HL-60/S4 treated with phorbol 12-myristate 13-acetate at 8.2 ng/mL for 4 days and 3 days (cell line): Measurements from ENCODE around the gene LMX1B.
"Not testable (repeated sequence)": the region's sequence is repeated elsewhere in the genome, so short reads cannot be mapped to it uniquely, and the experiment has no call there.

Experiments used
- in situ Hi-C: fragments of 300-500 bp; cut with MboI; formaldehyde crosslinking; loops from 2 replicates; pipeline ENCODE4 v1.15.0; 2022; ENCODE audit warnings: low sequenced_read_pairs

Gene LMX1B

DNA sequence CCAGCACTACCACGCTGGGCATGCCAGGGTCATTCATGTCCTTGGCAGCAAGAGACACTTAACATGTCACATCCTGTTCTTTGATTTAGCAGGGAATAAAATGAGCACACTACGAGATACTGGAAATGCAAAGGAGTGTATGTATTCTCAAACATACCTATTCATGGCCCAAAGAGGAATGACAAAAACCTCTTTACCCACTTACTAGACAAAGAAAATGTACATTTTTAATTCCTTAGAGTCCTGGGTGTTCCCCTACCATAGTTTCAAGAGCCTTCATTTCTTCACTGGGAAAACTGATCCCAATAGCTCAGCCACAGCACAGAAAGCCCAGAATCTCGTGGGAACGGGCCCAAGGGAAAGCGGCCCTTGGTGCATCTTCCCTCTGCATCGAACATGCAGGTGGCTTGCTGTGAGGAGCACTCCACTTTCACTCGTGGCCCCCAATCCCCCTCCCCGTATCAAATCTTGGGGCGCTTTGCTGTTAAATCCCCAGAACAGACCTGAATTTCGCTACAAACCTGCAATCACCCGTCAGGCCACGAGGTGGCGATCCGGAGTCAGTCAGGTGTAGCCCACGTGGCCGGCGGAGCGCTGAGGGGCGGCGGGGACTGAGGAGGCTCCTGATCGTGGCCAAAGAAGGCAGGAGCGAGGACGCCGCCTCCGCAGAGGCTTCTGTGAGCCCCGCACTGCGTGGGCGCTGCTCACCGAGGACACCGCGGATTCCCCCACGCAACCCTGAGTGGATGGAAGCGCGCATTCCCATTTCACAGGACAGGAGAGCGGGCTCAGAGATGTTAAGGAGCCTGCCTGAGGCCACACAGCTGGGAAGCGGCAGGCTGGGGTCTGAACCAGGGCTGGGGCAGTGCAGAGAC, 91.4 kb downstream of the LMX1B start:
- in situ Hi-C loops = no loop called here

DNA sequence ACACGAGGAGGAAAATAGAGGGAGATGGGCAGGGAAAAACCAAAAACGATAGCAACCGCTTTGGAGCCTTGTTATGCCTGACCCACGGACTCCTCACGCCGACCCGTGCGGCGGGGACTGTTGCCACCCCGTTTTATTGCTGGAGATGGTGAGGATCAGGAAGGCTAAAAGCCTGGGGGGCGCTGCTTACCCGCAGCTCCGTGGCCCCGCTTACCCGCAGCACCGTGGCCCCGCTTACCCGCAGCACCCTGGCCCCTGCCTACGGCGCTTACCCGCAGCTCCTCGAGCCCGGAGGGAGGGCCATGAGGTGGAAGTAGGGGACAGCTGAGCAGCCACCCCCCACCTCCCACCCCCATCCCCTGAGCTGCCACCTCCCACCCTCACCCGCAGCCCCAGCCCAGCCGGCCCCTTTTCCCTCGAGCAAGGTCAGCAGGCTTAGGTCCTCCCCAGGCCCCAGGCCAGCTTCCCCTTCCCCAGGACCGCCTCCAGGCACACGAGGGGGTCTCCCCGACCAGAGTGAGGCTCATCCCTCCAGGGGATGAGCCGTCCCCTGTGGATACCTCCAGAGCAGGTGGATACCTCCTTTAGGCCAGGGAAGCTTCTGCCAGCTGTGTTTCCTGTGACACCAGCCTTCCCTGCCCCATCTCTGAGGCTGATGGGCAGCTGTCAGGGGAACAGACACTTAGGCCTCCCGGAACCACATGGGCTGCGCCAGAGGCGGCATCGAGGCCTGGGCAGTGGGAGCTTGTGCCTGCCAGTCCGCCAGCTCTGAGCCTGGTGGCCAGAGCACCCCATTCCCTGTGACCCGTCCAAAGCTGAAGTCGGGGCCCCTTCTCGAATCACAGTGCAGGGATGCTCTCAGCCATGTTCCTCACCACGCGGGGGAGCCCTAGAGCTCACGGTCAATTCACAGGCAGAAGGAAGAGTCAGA, 92.3 kb downstream of the LMX1B start:
- in situ Hi-C loops = no loop called here

DNA sequence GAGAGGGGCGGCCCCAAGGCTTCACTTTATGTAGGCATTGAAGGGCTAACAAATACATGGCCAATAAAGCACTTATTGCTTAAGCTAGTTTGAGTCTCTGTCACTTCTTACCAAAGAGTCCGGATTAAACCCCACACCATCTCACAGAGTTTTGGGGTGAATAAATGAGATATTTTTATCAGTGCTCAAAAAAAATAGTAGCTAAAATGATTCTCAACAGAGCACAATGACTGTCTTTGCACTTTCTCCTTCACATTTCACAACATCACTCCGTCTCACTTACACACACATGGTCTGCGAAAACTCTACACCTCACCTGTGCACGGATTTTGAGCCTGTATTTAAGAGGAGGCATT, 92.9 kb downstream of the LMX1B start:
- in situ Hi-C loops = no loop called here

DNA sequence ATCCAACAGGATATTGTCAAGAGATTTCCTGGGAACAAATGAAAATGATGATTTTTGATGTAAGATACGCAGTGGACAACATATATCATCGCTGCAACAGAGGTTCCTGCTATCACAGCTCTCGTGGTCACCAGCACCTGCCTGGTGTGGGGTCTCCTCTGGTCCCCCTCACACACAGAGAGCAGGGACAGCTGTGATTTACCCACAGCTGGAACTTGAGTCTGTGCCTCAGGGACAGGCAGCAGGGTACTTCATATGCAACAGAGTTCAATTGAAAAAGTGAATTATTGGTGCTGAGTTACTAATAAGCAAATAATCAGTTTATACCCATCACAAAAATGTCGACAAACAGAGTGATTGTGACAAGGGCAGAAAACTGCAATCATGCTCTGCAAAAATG, 93.4 kb downstream of the LMX1B start:
- in situ Hi-C loops = no loop called here

DNA sequence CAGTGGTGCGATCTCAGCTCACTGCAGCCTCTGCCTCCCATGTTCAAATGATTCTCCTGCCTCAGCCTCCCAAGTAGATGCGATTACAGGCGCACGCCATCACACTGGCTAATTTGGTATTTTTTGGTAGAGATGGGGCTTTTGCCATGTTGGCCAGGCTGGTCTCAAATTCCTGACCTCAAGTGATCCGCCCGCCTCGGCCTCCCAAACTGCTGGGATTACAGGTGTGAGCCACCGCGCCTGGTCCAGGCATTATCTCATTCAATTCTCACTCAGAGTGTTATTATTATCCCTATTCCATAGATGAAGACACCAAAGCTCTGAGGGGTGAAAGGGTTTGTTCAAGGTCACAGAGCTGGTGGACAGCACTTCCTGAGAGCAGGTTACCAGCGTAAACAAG, 94.0 kb downstream of the LMX1B start:
- in situ Hi-C loops = not testable (repeated sequence)

DNA sequence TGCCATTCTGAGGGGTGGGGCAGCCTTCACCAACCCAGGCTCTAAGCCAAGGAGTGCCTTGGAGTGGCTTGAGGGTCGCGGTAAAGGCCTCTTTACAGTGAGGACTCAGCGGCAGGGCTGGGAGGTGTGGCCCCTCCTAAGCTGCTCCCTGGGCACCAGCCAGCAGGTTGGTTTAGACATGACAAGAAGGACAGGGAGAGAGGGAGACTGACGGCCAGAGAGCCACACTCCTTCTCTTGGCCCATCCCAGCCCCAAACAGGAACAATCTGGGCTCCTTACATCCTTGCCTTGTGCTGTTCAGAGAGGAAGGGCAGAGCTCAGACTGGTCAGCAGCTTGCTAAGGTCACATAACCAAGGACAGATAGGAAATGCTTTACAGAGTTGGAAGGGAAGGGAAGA, 94.5 kb downstream of the LMX1B start:
- in situ Hi-C loops = no loop called here

DNA sequence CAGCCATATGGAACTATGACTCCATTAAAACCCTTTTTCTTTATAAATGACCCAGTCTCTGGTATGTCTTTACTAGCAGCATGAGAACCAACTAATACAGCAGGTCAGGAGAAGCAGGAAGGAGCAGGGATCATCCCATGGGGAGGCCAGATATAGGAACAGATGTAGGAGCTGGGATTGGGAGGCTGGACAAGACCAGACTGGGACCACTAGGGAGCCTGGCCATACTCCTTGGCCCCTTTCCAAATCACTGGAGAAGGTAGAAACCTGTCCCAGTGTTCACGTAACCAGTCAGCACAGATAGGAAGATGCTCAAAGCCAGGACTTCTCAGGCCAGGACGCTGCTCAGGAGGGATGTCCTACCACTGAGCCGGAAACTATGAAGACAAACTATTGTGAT, 95.5 kb downstream of the LMX1B start:
- in situ Hi-C loops = no loop called here

DNA sequence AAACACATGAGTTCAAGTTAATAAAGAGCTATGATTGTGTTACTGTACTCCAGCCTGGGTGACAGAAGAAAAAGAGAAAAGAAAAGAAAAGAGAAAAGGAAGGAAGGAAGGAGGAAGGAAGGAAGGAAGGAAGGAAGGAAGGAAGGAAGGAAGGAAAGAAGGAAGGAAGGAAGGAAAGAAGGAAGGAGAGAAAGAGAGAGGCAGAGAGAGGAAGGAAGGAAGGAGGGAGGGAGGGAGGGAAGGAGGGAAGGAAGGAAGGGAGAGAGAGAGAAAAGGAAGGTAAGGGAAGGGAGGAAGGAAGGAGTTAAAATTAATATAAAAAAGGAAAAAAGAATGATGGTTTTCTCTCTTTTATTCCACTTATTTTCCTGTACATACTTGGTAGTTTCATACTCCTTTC, 101.7 kb downstream of the LMX1B start:
- in situ Hi-C loops = no loop called here

DNA sequence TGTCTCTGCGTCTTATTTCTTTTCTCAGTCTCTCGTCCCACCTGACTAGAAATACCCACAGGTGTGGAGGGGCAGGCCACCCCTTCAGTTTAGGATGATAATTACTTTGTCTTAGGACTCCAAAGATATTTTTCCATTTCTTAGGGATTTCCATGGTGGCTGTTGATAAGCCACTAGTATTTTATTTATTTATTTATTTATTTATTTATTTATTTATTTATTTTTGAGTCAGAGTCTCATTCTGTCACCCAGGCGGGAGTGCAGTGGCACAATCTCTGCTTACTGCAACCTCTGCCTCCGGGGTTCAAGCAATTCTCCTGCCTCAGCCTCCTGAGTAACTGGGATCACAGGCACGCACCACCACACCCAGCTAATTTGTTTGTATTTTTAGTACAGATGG, 103.7 kb downstream of the LMX1B start:
- in situ Hi-C loops = not testable (repeated sequence)

DNA sequence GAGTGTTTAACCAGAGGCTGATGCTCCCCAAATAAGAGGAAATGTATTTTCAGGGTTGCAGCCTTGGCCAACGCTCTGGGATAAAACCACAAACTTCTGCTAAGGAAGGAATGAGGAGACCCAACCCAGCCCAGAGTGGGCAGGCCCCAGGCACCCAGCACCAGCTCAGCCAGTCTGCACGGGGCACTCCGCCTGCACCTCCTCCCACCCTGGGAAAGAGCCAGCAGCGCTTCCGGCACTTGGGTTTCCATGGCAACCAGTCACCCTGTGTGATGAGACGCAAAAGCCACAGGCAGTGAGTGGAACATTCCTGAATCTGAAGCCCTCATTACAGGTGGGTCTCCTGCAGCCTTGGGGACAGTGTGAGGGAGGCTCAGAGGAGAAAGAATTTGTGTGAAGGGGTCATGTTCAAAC, 105.9 kb downstream of the LMX1B start:
- in situ Hi-C loops = no loop called here

DNA sequence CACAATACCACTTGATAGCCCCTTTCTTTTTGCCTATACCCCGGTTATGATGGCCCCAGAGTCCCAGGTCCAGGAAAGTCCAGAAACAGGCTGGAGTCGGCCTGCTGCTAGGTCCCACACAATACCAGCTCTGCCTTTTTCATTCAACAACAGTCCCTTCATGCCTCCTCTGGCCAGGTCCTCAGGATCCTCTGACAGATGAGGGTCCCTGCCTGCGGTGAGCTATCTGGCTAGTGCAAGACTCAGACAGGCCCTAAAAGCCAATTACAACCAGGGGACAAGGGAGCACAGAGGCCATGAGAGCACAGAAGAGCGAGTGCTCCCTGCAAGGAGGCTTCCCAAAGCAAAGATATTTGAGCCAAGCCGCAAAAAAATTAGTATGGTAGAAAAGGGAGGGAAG, 106.3 kb downstream of the LMX1B start:
- in situ Hi-C loops = no loop called here

DNA sequence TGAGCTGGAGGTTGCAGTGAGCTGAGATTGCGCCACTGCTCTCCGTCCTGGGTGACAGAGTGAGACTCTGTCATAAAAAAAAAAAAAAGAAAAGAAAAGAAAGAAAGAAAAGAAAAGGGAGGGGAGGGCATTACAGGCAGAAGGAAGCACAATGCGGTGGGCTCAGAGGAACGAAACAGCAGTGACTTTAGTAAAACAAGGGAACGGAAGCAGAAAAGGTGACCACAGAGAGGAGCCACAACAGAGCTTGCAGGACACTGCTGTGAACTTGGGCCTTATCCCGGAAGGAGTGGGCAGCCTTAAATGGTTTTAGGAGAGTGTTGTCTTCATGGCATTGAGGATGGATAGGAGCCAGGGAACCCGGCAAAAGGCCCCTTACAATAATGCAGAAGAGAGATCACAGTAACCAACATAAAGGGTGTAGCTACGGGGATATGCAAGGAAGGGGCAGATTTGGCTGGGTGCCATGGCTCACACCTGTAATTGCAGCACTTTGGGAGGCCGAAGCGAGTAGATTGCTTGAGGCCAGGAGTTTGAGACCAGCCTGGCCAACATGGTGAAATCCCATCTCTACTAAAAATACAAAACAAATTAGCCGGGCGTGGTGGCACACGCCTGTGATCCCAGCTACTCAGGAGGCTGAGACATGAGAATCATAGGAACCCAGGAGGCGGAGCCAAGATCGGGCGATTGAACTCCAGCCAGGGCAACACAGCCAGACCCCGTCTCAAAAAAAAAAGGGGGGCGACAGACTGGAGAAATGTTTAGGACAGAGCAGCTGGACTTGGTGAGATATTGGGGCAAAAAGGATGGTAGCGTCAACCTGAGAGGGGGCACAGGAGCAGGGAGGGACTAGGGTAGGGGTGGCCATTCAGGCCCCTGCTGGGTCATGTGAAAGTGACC, 107.2 kb downstream of the LMX1B start:
- in situ Hi-C loops = no loop called here

DNA sequence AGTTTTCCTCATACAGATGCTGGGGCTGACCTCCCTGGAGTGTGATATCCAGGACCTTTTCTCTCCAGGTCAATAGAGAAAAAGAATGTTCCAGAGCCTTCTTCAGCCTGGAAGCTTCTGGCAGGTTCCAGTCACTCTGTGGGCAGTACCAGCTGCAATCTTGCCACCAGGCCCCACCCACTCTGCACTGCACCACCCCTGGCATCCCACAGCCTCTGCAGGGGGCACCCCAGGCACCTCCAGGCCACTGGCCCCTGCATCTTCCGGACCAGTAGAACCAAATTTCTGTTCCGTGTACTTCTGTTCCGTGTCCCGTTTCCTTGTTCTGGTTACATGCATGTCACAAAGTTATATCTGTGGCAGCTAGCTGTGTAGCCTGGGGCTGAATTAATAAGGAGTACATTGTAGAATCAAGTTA, 107.8 kb downstream of the LMX1B start:
- in situ Hi-C loops = no loop called here

DNA sequence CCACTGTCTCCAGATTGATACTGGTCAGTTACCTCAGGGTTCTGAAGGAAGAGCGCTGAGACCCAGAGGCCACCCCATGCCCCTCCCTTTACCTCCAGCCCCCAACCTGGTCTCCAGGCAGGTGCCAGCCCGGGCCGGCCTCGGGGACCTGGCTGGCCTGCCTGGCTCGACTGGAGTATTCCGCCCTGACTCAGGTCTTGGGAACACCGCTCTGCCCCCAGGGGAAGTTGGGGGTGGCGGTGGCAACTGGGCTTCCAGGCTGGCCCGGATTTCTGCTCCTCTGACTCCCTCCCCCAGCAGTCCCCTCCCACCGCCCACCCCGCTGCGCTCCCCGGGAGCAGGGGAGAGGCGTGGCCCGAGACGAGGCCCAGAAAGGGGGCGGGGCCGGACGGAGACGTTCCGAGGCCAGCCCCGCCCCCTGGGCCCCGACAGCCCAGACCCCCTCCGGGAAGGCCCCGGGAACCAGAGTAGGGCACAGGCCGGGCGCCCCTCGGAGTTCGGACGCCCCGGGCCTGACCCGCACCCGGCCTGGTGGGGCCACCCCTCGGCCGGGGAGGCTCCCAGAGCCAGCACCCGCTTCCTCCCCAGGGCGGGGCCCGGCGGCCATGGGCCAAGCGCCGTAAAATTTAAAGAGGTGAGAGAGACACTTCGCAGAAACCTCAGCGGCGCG, 108.7 kb downstream of the LMX1B start:
- in situ Hi-C loops = no loop called here

DNA sequence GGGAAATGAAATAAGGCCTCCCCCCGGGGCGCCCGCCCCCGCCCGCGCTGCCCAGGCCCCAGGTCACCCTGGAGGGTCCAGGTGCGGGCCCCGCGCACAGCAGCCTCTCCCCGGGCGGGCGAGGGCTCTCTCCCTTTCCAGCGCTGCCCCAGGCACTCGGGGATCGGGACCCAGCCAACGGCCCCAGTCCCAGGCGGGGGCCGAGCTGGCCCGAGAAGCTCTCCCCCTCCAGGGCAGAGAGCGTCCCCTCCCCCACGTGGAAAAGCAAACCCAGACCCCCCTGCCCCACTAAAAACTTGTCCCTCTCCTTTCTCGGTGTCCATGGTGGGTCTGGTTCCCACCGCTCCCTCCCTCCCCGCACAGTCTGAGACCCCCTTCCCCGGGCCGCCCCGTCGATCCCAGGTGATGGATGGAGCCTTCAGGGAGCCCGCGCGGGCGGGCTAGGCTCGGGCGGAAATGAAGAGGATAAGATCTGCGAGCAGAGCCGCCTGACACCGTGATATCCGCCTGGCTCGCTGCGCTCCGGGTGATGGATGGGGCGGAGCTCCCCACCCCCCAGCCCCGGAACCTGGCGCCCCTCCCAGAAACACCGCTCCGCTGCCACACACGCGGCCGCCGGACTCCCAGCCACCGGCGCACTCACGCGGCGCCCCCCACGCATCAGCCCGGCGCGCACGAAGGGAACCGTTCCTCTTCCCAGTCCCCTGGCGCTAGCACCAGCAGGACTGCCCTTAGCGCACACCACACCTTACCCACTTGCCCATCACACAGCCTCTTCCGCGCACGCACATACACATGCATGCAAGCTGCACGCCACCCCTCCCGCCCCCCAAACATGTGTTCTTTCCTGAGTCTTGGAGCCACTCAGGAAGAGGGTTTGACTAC, 109.4 kb downstream of the LMX1B start:
- in situ Hi-C loops = no loop called here

DNA sequence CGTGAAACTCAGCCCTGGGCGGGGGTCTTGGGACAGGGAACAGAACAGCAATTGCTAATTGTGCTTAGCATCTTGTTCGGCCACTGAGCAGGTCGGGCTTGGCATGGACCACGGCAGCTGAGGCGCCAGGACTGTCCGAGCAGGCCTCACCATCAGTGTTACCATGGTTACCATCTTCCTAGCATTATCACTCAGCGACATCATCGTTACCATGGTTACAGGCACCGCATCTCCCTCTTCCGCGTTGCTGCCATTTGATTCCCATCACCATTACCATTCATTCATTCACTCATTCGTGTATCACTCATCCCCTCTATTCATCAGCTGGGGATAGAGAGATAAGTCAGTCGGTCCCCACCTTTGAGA, 110.1 kb downstream of the LMX1B start:
- in situ Hi-C loops = no loop called here

DNA sequence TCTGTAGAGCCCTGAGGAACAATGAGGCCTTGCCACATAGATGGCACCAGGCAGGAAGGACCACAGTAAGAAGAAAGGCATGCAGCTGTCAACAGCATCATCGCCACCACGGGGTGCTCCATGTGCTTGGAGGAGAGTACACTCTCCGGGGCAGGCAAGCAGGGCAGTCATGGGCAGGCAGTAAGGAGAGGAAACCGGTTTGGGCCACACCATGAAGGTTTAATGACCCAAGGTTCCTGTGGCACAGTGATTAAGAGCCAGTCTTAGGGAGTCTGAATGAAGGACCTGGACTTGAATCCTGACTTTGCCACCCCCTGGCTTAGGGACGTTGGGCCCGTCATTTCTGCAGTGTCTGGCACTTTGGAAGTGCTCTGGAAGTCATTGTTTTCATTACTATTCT, 110.5 kb downstream of the LMX1B start:
- in situ Hi-C loops = no loop called here

DNA sequence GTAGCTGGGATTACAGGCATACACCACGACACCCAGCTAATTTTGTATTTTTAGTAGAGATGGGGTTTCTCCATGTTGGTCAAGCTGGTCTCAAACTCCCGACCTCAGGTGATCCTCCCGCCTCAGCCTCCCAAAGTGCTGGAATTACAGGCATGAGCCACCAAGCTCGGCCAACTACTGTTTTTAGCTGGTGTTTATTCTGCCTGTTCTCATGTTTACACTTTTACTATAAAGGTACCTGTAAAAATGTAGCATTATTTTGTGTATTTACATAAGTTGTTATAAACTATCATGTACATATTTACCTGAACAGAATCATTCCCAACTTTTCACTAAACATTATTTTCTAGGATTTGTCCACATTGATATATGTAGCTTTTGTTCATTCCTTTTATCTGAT, 111.8 kb downstream of the LMX1B start:
- in situ Hi-C loops = not testable (repeated sequence)

DNA sequence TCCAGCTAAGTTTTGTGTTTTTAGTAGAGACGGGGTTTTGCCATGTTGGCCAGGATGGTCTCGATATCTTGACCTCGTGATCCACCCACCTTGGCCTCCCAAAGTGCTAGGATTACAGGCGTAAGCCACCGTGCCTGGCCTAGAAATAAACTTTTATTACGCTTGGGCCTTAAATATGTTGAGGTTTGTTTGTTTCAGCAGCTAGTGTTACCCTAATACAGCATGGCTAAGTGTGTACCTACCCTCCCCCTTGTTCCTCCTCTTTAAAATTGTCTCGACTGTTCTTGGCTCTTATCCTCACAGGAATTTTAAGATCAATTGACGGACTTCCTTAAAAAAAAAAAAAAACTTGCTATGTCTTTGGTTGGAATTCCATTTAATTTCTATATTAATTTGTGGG, 114.5 kb downstream of the LMX1B start:
- in situ Hi-C loops = not testable (repeated sequence)

DNA sequence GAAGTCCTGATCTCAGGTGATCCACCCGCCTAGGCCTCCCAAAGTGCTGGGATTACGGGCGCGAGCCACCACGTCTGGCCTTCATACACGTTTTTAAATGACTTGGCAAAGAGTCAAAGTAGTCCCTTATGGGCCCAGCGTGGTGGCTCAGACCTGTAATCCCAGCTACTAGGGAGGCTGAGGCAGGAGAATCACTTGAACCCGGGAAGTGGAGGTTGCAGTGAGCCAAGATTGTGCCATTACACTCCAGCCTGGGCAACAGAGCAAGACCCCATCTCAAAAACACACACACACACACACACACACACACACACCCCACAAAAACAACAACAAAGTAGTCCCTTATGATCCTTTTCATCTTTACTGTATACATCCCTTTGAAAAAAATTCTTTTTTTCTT, 116.9 kb downstream of the LMX1B start:
- in situ Hi-C loops = not testable (repeated sequence)
